H1 (cell line): ENCODE measurements around the gene GTPBP6. TPM values are rescaled to one million over a fixed set of nuclear protein-coding genes. Genes with fewer than 3 reads are reported as not detected.

Source experiments
- CTCF ChIA-PET: fragments of 300-600 bp; sonication (Branson Sonifier 250); formaldehyde crosslinking; loops from one replicate; lab custom pipeline; 2021; ENCODE audit not compliant: partially characterized antibody; lab: Charles Lee
- POLR2A ChIA-PET: fragments of 300-600 bp; sonication (Branson Sonifier 250); formaldehyde crosslinking; loops from one replicate; lab custom pipeline; 2021; ENCODE audit warnings: inconsistent platforms; ENCODE audit not compliant: partially characterized antibody; lab: Charles Lee
- DNase-seq, 2 experiments: peaks; one replicate each; pipeline versions ENCODE4 v3.0.0 to v3.0.0-alpha.2; 2010 to 2022; ENCODE audit warnings: low spot score in 2 of 2, low read depth in 1 of 2, mixed read lengths in 1 of 2
- FAIRE-seq: peaks from 2 replicates; lab custom pipeline; 2011; peaks lifted over from hg19 to GRCh38; lab: Jason Lieb, UNC
- H2AFZ ChIP-seq: 2 replicates; pipeline ENCODE4 v1.8.1; 2012; ENCODE audit warnings: low read length, inconsistent platforms
- H2AK5ac ChIP-seq: 2 replicates; pipeline ENCODE4 v1.6.1; 2013; ENCODE audit warnings: low read depth, low read length
- H2BK120ac ChIP-seq: replicated peaks from 2 replicates; pipeline ENCODE3; 2013; ENCODE audit warnings: low read depth, low read length, inconsistent platforms
- H2BK12ac ChIP-seq: 2 replicates; pipeline ENCODE4 v1.6.1; 2013; ENCODE audit warnings: low read depth, low read length
- H2BK15ac ChIP-seq: 2 replicates; pipeline ENCODE4 v1.6.1; 2013; ENCODE audit warnings: low read length
- H2BK20ac ChIP-seq: 2 replicates; pipeline ENCODE4 v1.6.1; 2013; ENCODE audit warnings: low read length
- H2BK5ac ChIP-seq: 2 replicates; pipeline ENCODE4 v1.6.1; 2013; ENCODE audit warnings: low read depth, low read length
- H3K14ac ChIP-seq: 2 replicates; pipeline ENCODE4 v1.6.1; 2013; ENCODE audit warnings: inconsistent platforms; ENCODE audit not compliant: insufficient read length
- H3K18ac ChIP-seq: 2 replicates; pipeline ENCODE4 v1.6.1; 2013; ENCODE audit warnings: low read length; ENCODE audit errors: extremely low read depth
- H3K23ac ChIP-seq: 2 replicates; pipeline ENCODE4 v1.6.1; 2013; ENCODE audit warnings: inconsistent platforms; ENCODE audit not compliant: insufficient read length
- H3K23me2 ChIP-seq: 2 replicates; pipeline ENCODE4 v1.6.1; 2013; ENCODE audit warnings: low read depth, low read length
- H3K27ac ChIP-seq: 2 replicates; pipeline ENCODE4 v1.6.1; 2011; ENCODE audit warnings: low read depth, low read length, inconsistent platforms
- H3K27me3 ChIP-seq, 4 experiments: replicated peaks in 1 of 4; 1 replicate in 1 of 4; 2 replicates in 3 of 4; pipeline versions ENCODE4 v1.6.1 to v1.8.1; 2011 to 2013; ENCODE audit warnings: low read length in 3 of 4, mild to moderate bottlenecking in 3 of 4, inconsistent platforms in 2 of 4, mixed read lengths in 2 of 4, moderate library complexity in 1 of 4; ENCODE audit not compliant: control insufficient read depth in 3 of 4, insufficient read depth in 3 of 4; ENCODE audit errors: extremely low read depth in 1 of 4
- H3K36me3 ChIP-seq, 4 experiments: 2 replicates each; pipeline versions ENCODE4 v1.6.1 to v1.8.1; 2011 to 2013; ENCODE audit warnings: mild to moderate bottlenecking in 4 of 4, low read length in 3 of 4, moderate library complexity in 2 of 4, control low read depth in 1 of 4, inconsistent platforms in 1 of 4; ENCODE audit not compliant: insufficient read depth in 4 of 4, control insufficient read depth in 2 of 4
- H3K4ac ChIP-seq: replicated peaks from 2 replicates; pipeline ENCODE3; 2013; ENCODE audit warnings: low read length, low read depth, mixed read lengths, inconsistent platforms; ENCODE audit not compliant: insufficient read length
- H3K4me1 ChIP-seq, 4 experiments: replicated peaks in 1 of 4; 1 replicate in 1 of 4; 2 replicates in 3 of 4; pipeline versions ENCODE4 v1.6.1 to v1.8.1; 2011 to 2013; ENCODE audit warnings: low read length in 3 of 4, inconsistent platforms in 2 of 4, mixed read lengths in 1 of 4; ENCODE audit not compliant: insufficient read depth in 4 of 4, control insufficient read depth in 3 of 4
- H3K4me2 ChIP-seq, 2 experiments: 2 replicates each; pipeline versions ENCODE4 v1.6.1 to v1.8.1; 2011 to 2013; ENCODE audit warnings: low read depth in 2 of 2, low read length in 2 of 2, control low read depth in 1 of 2, inconsistent platforms in 1 of 2, mild to moderate bottlenecking in 1 of 2; ENCODE audit not compliant: insufficient read depth in 1 of 2
- H3K4me3 ChIP-seq, 4 experiments: fragments of 200-600, 300-600 bp in 1 of 4; sonication (generic), shearing (Covaris generic), sonication (Bioruptor Twin) in 1 of 4; 2 replicates each; pipeline versions ENCODE4 v1.5.1 to v1.8.1; 2011 to 2016; ENCODE audit warnings: low read length in 4 of 4, low read depth in 3 of 4, control low read depth in 2 of 4, inconsistent platforms in 2 of 4, mild to moderate bottlenecking in 2 of 4, mixed read lengths in 1 of 4, moderate library complexity in 1 of 4; ENCODE audit not compliant: insufficient read depth in 2 of 4; ENCODE audit errors: extremely low read depth in 1 of 4
- H3K56ac ChIP-seq: replicated peaks from 2 replicates; pipeline ENCODE3; 2013; ENCODE audit warnings: low read depth, mild to moderate bottlenecking, mixed read lengths, low read length, inconsistent platforms; ENCODE audit not compliant: insufficient read length
- H3K79me1 ChIP-seq: 2 replicates; pipeline ENCODE4 v1.6.1; 2013; ENCODE audit warnings: low read depth, low read length, control low read depth
- H3K79me2 ChIP-seq, 2 experiments: 2 replicates each; pipeline versions ENCODE4 v1.6.1 to v1.8.1; 2012 to 2013; ENCODE audit warnings: low read length in 2 of 2, mild to moderate bottlenecking in 2 of 2, inconsistent platforms in 1 of 2; ENCODE audit not compliant: insufficient read depth in 2 of 2, control insufficient read depth in 1 of 2
- H3K9ac ChIP-seq, 4 experiments: replicated peaks in 1 of 4; 1 replicate in 1 of 4; 2 replicates in 3 of 4; pipeline versions ENCODE4 v1.6.1 to v1.8.1; 2011 to 2013; ENCODE audit warnings: low read depth in 3 of 4, low read length in 3 of 4, control low read depth in 2 of 4, mild to moderate bottlenecking in 2 of 4, moderate library complexity in 2 of 4, inconsistent platforms in 1 of 4; ENCODE audit errors: extremely low read depth in 1 of 4
- H3K9me3 ChIP-seq, 2 experiments: 2 replicates each; pipeline versions ENCODE4 v1.6.1 to v1.8.1; 2012 to 2013; ENCODE audit warnings: mild to moderate bottlenecking in 2 of 2, moderate library complexity in 2 of 2, control low read depth in 1 of 2, inconsistent platforms in 1 of 2, low read depth in 1 of 2, low read length in 1 of 2, mixed read lengths in 1 of 2; ENCODE audit not compliant: insufficient read depth in 2 of 2
- H4K20me1 ChIP-seq, 2 experiments: replicated peaks in 1 of 2; 2 replicates each; pipeline versions ENCODE3 to v1.8.1; 2011 to 2013; ENCODE audit warnings: inconsistent platforms in 2 of 2, low read length in 2 of 2, mild to moderate bottlenecking in 1 of 2; ENCODE audit not compliant: insufficient read depth in 2 of 2, control insufficient read depth in 1 of 2
- H4K5ac ChIP-seq: 2 replicates; pipeline ENCODE4 v1.6.1; 2013; ENCODE audit warnings: low read length, low read depth, mixed read lengths, inconsistent platforms; ENCODE audit not compliant: insufficient read length
- H4K8ac ChIP-seq: 2 replicates; pipeline ENCODE4 v1.8.0; 2013; ENCODE audit warnings: mild to moderate bottlenecking, moderate library complexity, low read length, inconsistent platforms; ENCODE audit not compliant: insufficient read depth; ENCODE audit errors: extremely low read depth
- H4K91ac ChIP-seq: replicated peaks from 2 replicates; pipeline ENCODE3; 2013; ENCODE audit warnings: low read length, mixed read lengths, inconsistent platforms; ENCODE audit not compliant: insufficient read length
- JUND ChIP-seq: IDR thresholded peaks from 2 replicates; pipeline ENCODE4 v1.6.1; 2011; ENCODE audit warnings: mild to moderate bottlenecking, improper control_type of control experiment, low read length
- POLR2A ChIP-seq, 2 experiments: IDR thresholded peaks; 1 replicate in 1 of 2; 2 replicates in 1 of 2; pipeline ENCODE4 v1.6.1; 2011; ENCODE audit warnings: low read depth in 2 of 2, low read length in 2 of 2, mild to moderate bottlenecking in 2 of 2; ENCODE audit errors: control extremely low read depth in 1 of 2
- SIRT6 ChIP-seq: IDR thresholded peaks from one replicate; pipeline ENCODE4 v1.7.1; 2012; ENCODE audit warnings: low read length, inconsistent platforms
- SP1 ChIP-seq: IDR thresholded peaks from 2 replicates; pipeline ENCODE4 v1.6.1; 2011; ENCODE audit warnings: low read depth, low read length
- TAF1 ChIP-seq: IDR thresholded peaks from 2 replicates; pipeline ENCODE4 v1.6.1; 2011; ENCODE audit warnings: mild to moderate bottlenecking, low read depth, low read length
- TCF12 ChIP-seq: IDR thresholded peaks from 2 replicates; pipeline ENCODE4 v1.6.1; 2011; ENCODE audit warnings: low read depth, mild to moderate bottlenecking, low read length
- YY1 ChIP-seq: IDR thresholded peaks from 2 replicates; pipeline ENCODE4 v1.6.1; 2011; ENCODE audit warnings: low read depth, mild to moderate bottlenecking, low read length
- WGBS, 2 experiments: shearing (Covaris generic) in 1 of 2; methylation state at CpG; one replicate each; pipeline versions ENCODE4 v1.1.6 to v1.1.7; 2013 to 2015; ENCODE audit warnings: low lambda C conversion rate in 2 of 2, mixed read lengths in 2 of 2, inconsistent platforms in 1 of 2, low coverage in 1 of 2, missing lambda C conversion rate in 1 of 2; ENCODE audit not compliant: insufficient replicate concordance in 2 of 2, insufficient coverage in 1 of 2, insufficient read length in 1 of 2; ENCODE audit errors: extremely low coverage in 1 of 2, missing lambda C conversion rate in 1 of 2; 5-methylcytosine and 5-hydroxymethylcytosine counted together
- polyA plus RNA-seq, 7 experiments: library from polyadenylated mRNA; depleted of rRNA in 3 of 7; stranded (reverse) in 5 of 7; unstranded in 2 of 7; fragments of >200 nt in 5 of 7; fragments of 200-250 nt in 2 of 7; gene quantifications; 1 replicate in 5 of 7; 2 replicates in 1 of 7; 4 replicates in 1 of 7; pipeline versions ENCODE4 v1.2.1 to v1.2.3, GENCODE V29; 2011 to 2013; ENCODE audit warnings: missing spikeins in 2 of 7, mixed read lengths in 2 of 7
- total RNA-seq: library from RNA; stranded (reverse); fragmentation: NEBNext Ultra II Directional; extraction: Animal tissue kit (Norgen Biotek cat#: 25700); gene quantifications from 2 replicates; pipeline ENCODE4 v1.2.1, GENCODE V29; 2021

The GTPBP6 gene
- total and polyA plus RNA-seq, 2 of the 8 experiments (the other 6 are each of a cell fraction or from before 2014, with no cell fraction given), result 33.9 to 57.1 TPM

DNA sequence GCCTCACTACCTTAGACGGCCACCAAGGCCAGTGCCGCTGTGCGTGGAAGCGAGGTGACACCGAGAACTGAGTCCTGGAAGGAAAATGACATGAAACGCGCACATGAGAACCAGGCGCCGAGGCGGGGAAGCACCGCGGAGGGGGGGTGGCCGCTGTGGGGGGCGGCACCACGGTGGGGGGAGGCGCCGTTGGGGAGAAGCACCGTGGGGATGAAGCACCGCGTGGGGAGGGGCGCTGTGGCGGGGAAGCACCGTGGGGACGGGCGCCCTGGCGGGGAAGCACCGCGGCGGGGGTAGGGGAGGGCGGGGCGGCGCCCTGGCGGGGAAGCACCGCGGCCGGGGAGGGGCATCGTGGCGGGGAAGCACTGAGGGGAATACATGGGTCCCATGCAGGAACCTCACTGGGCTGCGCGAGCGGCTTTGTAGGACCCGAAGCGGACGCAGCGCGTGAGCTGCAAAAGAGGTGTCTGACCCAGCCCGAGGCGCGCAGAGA is 40.1 kb upstream of the GTPBP6 start:
- H3K79me1 ChIP-seq, result peaks cover 18% of the 10 kb centered on the region
- peaks cover 0 to 4% of the 10 kb centered on the region in 2 experiments; a peak in 1 of 4 replicates for H3K9me3 ChIP-seq
- no peak overlapping the region for H3K56ac ChIP-seq
- H3K4me1 ChIP-seq, result no peaks in the 10 kb centered on the region
- no peak overlapping the region for H2BK15ac ChIP-seq
- H2BK20ac ChIP-seq, result no peak overlapping the region
- no peak overlapping the region for H2BK5ac ChIP-seq
- peaks cover 7 to 21% of the 10 kb centered on the region in 2 experiments for H4K20me1 ChIP-seq
- H4K5ac ChIP-seq, result no peak overlapping the region
- no peak overlapping the region for H3K9ac ChIP-seq
- no peak overlapping the region for H3K4ac ChIP-seq
- DNase-seq (no peak), FAIRE-seq (no peak)
- no peak overlapping the region for H2AFZ ChIP-seq
- no peaks in the 10 kb centered on the region for H3K23me2 ChIP-seq
- no peak overlapping the region for H3K18ac ChIP-seq
- peak overlapping the region; percentile 68; the same call in 1 of the 2 replicates for H4K8ac ChIP-seq
- no peak overlapping the region for H4K91ac ChIP-seq
- H3K36me3 ChIP-seq, result peaks cover 4 to 31% (median 16%) of the 10 kb centered on the region in 4 experiments; a peak in 6 of 8 replicates
- ChIA-PET CTCF (no interaction called here), POLR2A (no interaction called here)
- no peak overlapping the region for H3K4me2 ChIP-seq
- TF ChIP-seq POLR2A (IDR thresholded peaks at IDR 0.05; ENCODE audit: control extremely low read depth in 1 of 2, low read depth in 2 of 2, low read length in 2 of 2) (no peak), TAF1 (no peak), TCF12 (no peak), YY1 (no peak), SIRT6 (no peak), SP1 (no peak), JUND (no peak)
- WGBS, 2 experiments, result 95% methylated on average over 19 of the region's 49 CpGs; no CpG with 5 or more reads in 1 of the 2 experiments
- no peak overlapping the region for H2AK5ac ChIP-seq
- H3K4me3 ChIP-seq, result no peak overlapping the region
- H2BK12ac ChIP-seq, result no peak overlapping the region
- no peak overlapping the region for H3K14ac ChIP-seq
- no peak overlapping the region for H2BK120ac ChIP-seq
- peaks cover 0 to 66% of the 10 kb centered on the region in 2 experiments; a peak in 2 of 4 replicates for H3K79me2 ChIP-seq
- H3K27ac ChIP-seq, result no peak overlapping the region
- no peaks in the 10 kb centered on the region for H3K27me3 ChIP-seq
- no peak overlapping the region for H3K23ac ChIP-seq
